Neural progenitor cell (in vitro differentiated cells): ENCODE results near the gene PRMT1. TPM values are rescaled to one million over a fixed set of nuclear protein-coding genes. Genes with fewer than 3 reads are reported as not detected.

ENCODE experiments used
- DNase-seq: peaks from one replicate; pipeline ENCODE4 v3.0.0-alpha.2; 2016; ENCODE audit warnings: low spot score
- H2AFZ ChIP-seq: fragments of 200-600 bp; sonication (generic); replicated peaks from 2 replicates; pipeline ENCODE4 v1.6.1; 2016; ENCODE audit warnings: antibody characterized with exemption
- H3F3A ChIP-seq: fragments of 200-600 bp; sonication (generic); 2 replicates; pipeline ENCODE4 v1.6.1; 2016; ENCODE audit warnings: antibody characterized with exemption, low read depth
- H3K27ac ChIP-seq: fragments of 200-600 bp; sonication (generic); 2 replicates; pipeline ENCODE4 v1.5.1; 2016; ENCODE audit warnings: mild to moderate bottlenecking
- H3K27me3 ChIP-seq: fragments of 200-600 bp; sonication (generic); 2 replicates; pipeline ENCODE4 v1.6.1; 2016; ENCODE audit warnings: mild to moderate bottlenecking, moderate library complexity
- H3K36me3 ChIP-seq: fragments of 200-600 bp; sonication (generic); 2 replicates; pipeline ENCODE4 v1.5.1; 2016
- H3K4me1 ChIP-seq: fragments of 200-600 bp; sonication (generic); 2 replicates; pipeline ENCODE4 v1.6.1; 2016; ENCODE audit warnings: mixed run types
- H3K4me2 ChIP-seq: fragments of 200-600 bp; sonication (generic); 2 replicates; pipeline ENCODE4 v1.6.1; 2016
- H3K4me3 ChIP-seq: fragments of 200-600 bp; sonication (generic); 2 replicates; pipeline ENCODE4 v1.5.1; 2016
- H3K79me2 ChIP-seq: fragments of 200-600 bp; sonication (generic); 2 replicates; pipeline ENCODE4 v1.6.1; 2016; ENCODE audit warnings: low read depth
- H3K9ac ChIP-seq: fragments of 200-600 bp; sonication (generic); 2 replicates; pipeline ENCODE4 v1.6.1; 2016
- H3K9me3 ChIP-seq: fragments of 200-600 bp; sonication (generic); 2 replicates; pipeline ENCODE4 v1.5.1; 2016; ENCODE audit warnings: low read depth
- H4K20me1 ChIP-seq: fragments of 200-600 bp; sonication (generic); 2 replicates; pipeline ENCODE4 v1.6.1; 2016; ENCODE audit warnings: low read depth
- H3K27ac Mint-ChIP-seq: 3 replicates; pipeline ENCODE4 v1.8.0; 2021; ENCODE audit warnings: mixed read lengths
- H3K27me3 Mint-ChIP-seq: 2 replicates; pipeline ENCODE4 v1.8.0; 2022; ENCODE audit warnings: low read depth, mild to moderate bottlenecking, inconsistent platforms, moderate library complexity, mixed read lengths; ENCODE audit not compliant: insufficient read depth
- H3K36me3 Mint-ChIP-seq: 3 replicates; pipeline ENCODE4 v1.8.0; 2021; ENCODE audit warnings: mixed read lengths
- H3K4me1 Mint-ChIP-seq: 3 replicates; pipeline ENCODE4 v1.8.0; 2021; ENCODE audit warnings: mixed read lengths
- H3K4me3 Mint-ChIP-seq: 3 replicates; pipeline ENCODE4 v1.8.0; 2021; ENCODE audit warnings: mild to moderate bottlenecking, moderate library complexity, mixed read lengths
- H3K9me3 Mint-ChIP-seq: 3 replicates; pipeline ENCODE4 v1.8.0; 2020; ENCODE audit warnings: mixed read lengths
- CTCF ChIP-seq: fragments of 200-600 bp; sonication (generic); IDR thresholded peaks from 2 replicates; pipeline ENCODE4 v1.5.1; 2017; ENCODE audit warnings: antibody characterized with exemption, mild to moderate bottlenecking
- EZH2 ChIP-seq: fragments of 200-600 bp; sonication (generic); IDR thresholded peaks from 2 replicates; pipeline ENCODE4 v1.6.1; 2017; ENCODE audit warnings: antibody characterized with exemption, mild to moderate bottlenecking, moderate library complexity
- EZH2phosphoT487 ChIP-seq: fragments of 200-600 bp; sonication (generic); IDR thresholded peaks from 2 replicates; pipeline ENCODE4 v1.6.1; 2017; ENCODE audit warnings: antibody characterized with exemption
- total RNA-seq: library from RNA; depleted of rRNA; stranded (reverse); fragments of >200 nt; gene quantifications from 2 replicates; pipeline ENCODE4 v1.2.3, GENCODE V29; 2015; ENCODE audit warnings: low replicate concordance

Gene PRMT1
- total RNA-seq, 1 donor from 2014 or later: 480 TPM

- peaks cover 11% of the 10 kb centered on the region for H3K4me1 ChIP-seq
- Mint-ChIP-seq H3K36me3 (peaks cover 9% of the 10 kb centered on the region), H3K4me3 (peak within 1 kb of the TSS; percentile 98), H3K27ac (peak within 1 kb of the TSS; percentile 98), H3K9me3 (no peaks in the 10 kb centered on the region), H3K4me1 (peaks cover 20% of the 10 kb centered on the region), H3K27me3 (peaks cover 5% of the 10 kb centered on the region)
- H2AFZ ChIP-seq: peak within 1 kb of the TSS; percentile 88
- H4K20me1 ChIP-seq: peaks cover 19% of the 10 kb centered on the region
- H3K4me3 ChIP-seq: peak within 1 kb of the TSS; percentile 85
- TF ChIP-seq EZH2phosphoT487: no peak
- no peak for TF ChIP-seq CTCF
- TF ChIP-seq EZH2: no peak
- no peak within 1 kb of the TSS for H3K27ac ChIP-seq
- peak within 1 kb of the TSS; percentile 93 for H3K4me2 ChIP-seq
- H3K9me3 ChIP-seq: no peaks in the 10 kb centered on the region
- H3K79me2 ChIP-seq: peaks cover 39% of the 10 kb centered on the region
- no peaks in the 10 kb centered on the region for H3K27me3 ChIP-seq
- peak within 1 kb of the TSS; percentile 86 for H3K9ac ChIP-seq
- H3K36me3 ChIP-seq: no peaks in the 10 kb centered on the region
- peak; percentile 99 for DNase-seq
- H3F3A ChIP-seq: peaks cover 26% of the 10 kb centered on the region
Measured at GRCh38 chr19:49665351-49666119, 11.5 kb upstream of the PRMT1 start, which contains the start of the genes BCL2L12 and IRF3. TSS of gene BCL2L12 (plus strand) at chr19:49665933. CDS start at chr19:49666693, 760 bp downstream. TSS of gene IRF3 (minus strand) at chr19:49665857. CDS start at chr19:49664838, 1,019 bp downstream.

- Histone ChIP-seq H3K27ac (no peak overlapping the region), H3F3A (peaks cover 28% of the 10 kb centered on the region), H2AFZ (peak overlapping the region; percentile 88), H4K20me1 (peaks cover 19% of the 10 kb centered on the region), H3K79me2 (peaks cover 39% of the 10 kb centered on the region), H3K9ac (peak overlapping the region; percentile 86), H3K4me3 (peak overlapping the region; percentile 85), H3K27me3 (no peaks in the 10 kb centered on the region), H3K36me3 (no peaks in the 10 kb centered on the region), H3K4me2 (peak overlapping the region; percentile 93), H3K4me1 (peaks cover 11% of the 10 kb centered on the region), H3K9me3 (no peaks in the 10 kb centered on the region)
- Mint-ChIP-seq H3K9me3 (no peaks in the 10 kb centered on the region), H3K4me3 (peak overlapping the region; percentile 98), H3K27ac (peak overlapping the region; percentile 98), H3K27me3 (peaks cover 5% of the 10 kb centered on the region), H3K36me3 (peaks cover 9% of the 10 kb centered on the region), H3K4me1 (peaks cover 20% of the 10 kb centered on the region)
- TF ChIP-seq CTCF: peak; percentile 33
- TF ChIP-seq EZH2: no peak
- no peak for DNase-seq
Measured at GRCh38 chr19:49666120-49666444, 11.0 kb upstream of the PRMT1 start.

GRCh38 chr19:49667473-49667872, 9.6 kb upstream of the PRMT1 start:
- Histone ChIP-seq H3K4me3 (no peak overlapping the region), H3K27ac (no peak overlapping the region), H3K27me3 (no peaks in the 10 kb centered on the region), H3K4me1 (peaks cover 11% of the 10 kb centered on the region), H2AFZ (no peak overlapping the region), H3K9me3 (no peaks in the 10 kb centered on the region), H3F3A (peaks cover 41% of the 10 kb centered on the region), H3K79me2 (peaks cover 39% of the 10 kb centered on the region), H3K4me2 (no peak overlapping the region), H3K9ac (no peak overlapping the region), H3K36me3 (no peaks in the 10 kb centered on the region), H4K20me1 (peaks cover 25% of the 10 kb centered on the region)
- TF ChIP-seq EZH2: no peak
- no peak for TF ChIP-seq EZH2phosphoT487
- no peak for TF ChIP-seq CTCF
- peak overlapping the region; percentile 98 for H3K4me3 Mint-ChIP-seq
- peaks cover 13% of the 10 kb centered on the region for H3K36me3 Mint-ChIP-seq
- H3K9me3 Mint-ChIP-seq: no peaks in the 10 kb centered on the region
- no peak for DNase-seq
- peaks cover 29% of the 10 kb centered on the region for H3K4me1 Mint-ChIP-seq
- H3K27me3 Mint-ChIP-seq: peaks cover 5% of the 10 kb centered on the region
- peak overlapping the region; percentile 16 for H3K27ac Mint-ChIP-seq
